HL-60 (cell line): ENCODE data around the gene SNX27.

Experiments used
- DNase-seq, 2 experiments: peaks; one replicate each; pipeline ENCODE4 v3.0.0-alpha.2; 2010 to 2020; ENCODE audit warnings: low read depth in 1 of 2, low spot score in 1 of 2
- H3K27ac ChIP-seq: fragments of 250-450 bp; sonication (Bioruptor Pico); replicated peaks from 2 replicates; pipeline ENCODE4 v1.5.1; 2020; ENCODE audit warnings: mild to moderate bottlenecking, moderate library complexity
- H3K27me3 ChIP-seq: fragments of 250-450 bp; sonication (Bioruptor Pico); 2 replicates; pipeline ENCODE4 v1.5.1; 2021; ENCODE audit warnings: mild to moderate bottlenecking, moderate library complexity; ENCODE audit not compliant: insufficient read depth, poor library complexity, severe bottlenecking
- H3K4me3 ChIP-seq: replicated peaks from 2 replicates; pipeline ENCODE4 v1.5.1; 2011; ENCODE audit warnings: mild to moderate bottlenecking, control low read depth, low read length; ENCODE audit not compliant: insufficient read depth
- GABPA ChIP-seq: IDR thresholded peaks from 2 replicates; pipeline ENCODE4 v1.6.1; 2012; ENCODE audit warnings: low read depth
- POLR2AphosphoS5 ChIP-seq: IDR thresholded peaks from 2 replicates; pipeline ENCODE4 v1.6.1; 2012; ENCODE audit warnings: low read depth
- REST ChIP-seq: IDR thresholded peaks from 2 replicates; pipeline ENCODE4 v1.6.1; 2012; ENCODE audit warnings: low read depth; ENCODE audit not compliant: insufficient replicate concordance
- SPI1 ChIP-seq: IDR thresholded peaks from 2 replicates; pipeline ENCODE4 v1.6.1; 2012; ENCODE audit warnings: low read depth, mild to moderate bottlenecking, borderline replicate concordance
- TF ChIP-seq, protein P1 (sequence below): IDR thresholded peaks from one replicate; pipeline ENCODE4 v1.5.1; 2011; ENCODE audit warnings: low read length, control low read depth, inconsistent platforms; ENCODE audit not compliant: insufficient read depth

The SNX27 gene

GRCh38 chr1:151574575-151575529 is 37.0 kb upstream of the SNX27 start:
- DNase-seq: no peak
- no peak overlapping the region for H3K27ac ChIP-seq
- TF ChIP-seq, protein P1, sequence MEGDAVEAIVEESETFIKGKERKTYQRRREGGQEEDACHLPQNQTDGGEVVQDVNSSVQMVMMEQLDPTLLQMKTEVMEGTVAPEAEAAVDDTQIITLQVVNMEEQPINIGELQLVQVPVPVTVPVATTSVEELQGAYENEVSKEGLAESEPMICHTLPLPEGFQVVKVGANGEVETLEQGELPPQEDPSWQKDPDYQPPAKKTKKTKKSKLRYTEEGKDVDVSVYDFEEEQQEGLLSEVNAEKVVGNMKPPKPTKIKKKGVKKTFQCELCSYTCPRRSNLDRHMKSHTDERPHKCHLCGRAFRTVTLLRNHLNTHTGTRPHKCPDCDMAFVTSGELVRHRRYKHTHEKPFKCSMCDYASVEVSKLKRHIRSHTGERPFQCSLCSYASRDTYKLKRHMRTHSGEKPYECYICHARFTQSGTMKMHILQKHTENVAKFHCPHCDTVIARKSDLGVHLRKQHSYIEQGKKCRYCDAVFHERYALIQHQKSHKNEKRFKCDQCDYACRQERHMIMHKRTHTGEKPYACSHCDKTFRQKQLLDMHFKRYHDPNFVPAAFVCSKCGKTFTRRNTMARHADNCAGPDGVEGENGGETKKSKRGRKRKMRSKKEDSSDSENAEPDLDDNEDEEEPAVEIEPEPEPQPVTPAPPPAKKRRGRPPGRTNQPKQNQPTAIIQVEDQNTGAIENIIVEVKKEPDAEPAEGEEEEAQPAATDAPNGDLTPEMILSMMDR: no peak
- TF ChIP-seq POLR2AphosphoS5 (no peak), GABPA (no peak)
- H3K4me3 ChIP-seq: no peak overlapping the region
- H3K27me3 ChIP-seq: no peaks in the 10 kb centered on the region

GRCh38 chr1:151577173-151577572 is 34.7 kb upstream of the SNX27 start:
- Histone ChIP-seq H3K27me3 (no peaks in the 10 kb centered on the region), H3K4me3 (no peak overlapping the region), H3K27ac (no peak overlapping the region)
- TF ChIP-seq GABPA (no peak), REST (no peak), SPI1 (no peak), POLR2AphosphoS5 (no peak)
- TF ChIP-seq, protein P1: no peak
- no peak for DNase-seq

DNA sequence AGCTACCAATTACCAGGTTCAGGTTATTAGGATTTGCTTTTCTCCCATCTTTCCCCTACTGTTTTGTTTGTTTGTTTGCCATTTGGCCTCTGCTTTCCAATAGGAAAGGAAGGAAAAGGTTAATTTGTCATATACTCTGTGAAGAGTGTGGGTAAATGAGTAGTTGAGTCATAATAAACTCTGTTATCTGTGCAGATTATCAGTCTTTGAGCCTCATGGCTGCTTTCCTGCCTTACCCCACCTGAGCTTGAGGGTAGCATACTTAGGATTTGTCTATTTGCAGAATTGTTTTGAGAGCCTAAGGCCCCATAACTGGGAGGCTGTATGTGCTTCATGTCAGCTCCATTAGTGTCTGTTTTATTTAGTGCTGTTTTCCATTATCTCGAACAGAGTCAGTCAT is 32.9 kb upstream of the SNX27 start:
- Histone ChIP-seq H3K27me3 (no peaks in the 10 kb centered on the region), H3K27ac (no peak overlapping the region), H3K4me3 (no peak overlapping the region)
- no peak for DNase-seq
- TF ChIP-seq SPI1 (no peak), POLR2AphosphoS5 (no peak), GABPA (no peak), REST (no peak)
- TF ChIP-seq, protein P1: no peak
